GM18873 (cell line): Measurements from ENCODE around the gene TCF12.
"Not testable (repeated sequence)": the region's sequence is repeated elsewhere in the genome, so short reads cannot be mapped to it uniquely, and the experiment has no call there.

Source experiments
- ATAC-seq: cut with Tn5 transposase; IDR thresholded peaks from one replicate; pipeline ENCODE4 v1.9.1; 2021; ENCODE audit warnings: mild to moderate bottlenecking, moderate library complexity, moderate number of reproducible peaks; ENCODE audit not compliant: unreplicated experiment, low FRiP score

Gene TCF12

DNA sequence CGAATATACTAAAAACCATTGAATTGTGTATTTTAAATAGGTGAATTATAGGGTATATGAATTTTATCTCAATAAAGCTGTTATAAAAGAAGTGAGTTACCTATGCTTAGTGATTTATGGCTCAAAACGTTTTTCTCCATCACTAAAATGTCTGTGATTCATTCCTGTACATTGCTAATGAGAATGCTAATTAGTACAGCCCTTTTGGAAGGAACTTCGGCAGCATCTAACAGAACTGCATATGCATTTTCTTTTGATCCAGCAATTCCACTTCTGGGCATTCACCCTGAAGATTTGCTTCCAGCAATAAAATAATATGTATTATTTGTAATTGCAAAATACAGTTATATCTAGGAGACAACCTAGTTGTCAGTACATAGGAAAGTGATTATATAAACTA is 53.6 kb downstream of the TCF12 start:
- no peak for ATAC-seq

DNA sequence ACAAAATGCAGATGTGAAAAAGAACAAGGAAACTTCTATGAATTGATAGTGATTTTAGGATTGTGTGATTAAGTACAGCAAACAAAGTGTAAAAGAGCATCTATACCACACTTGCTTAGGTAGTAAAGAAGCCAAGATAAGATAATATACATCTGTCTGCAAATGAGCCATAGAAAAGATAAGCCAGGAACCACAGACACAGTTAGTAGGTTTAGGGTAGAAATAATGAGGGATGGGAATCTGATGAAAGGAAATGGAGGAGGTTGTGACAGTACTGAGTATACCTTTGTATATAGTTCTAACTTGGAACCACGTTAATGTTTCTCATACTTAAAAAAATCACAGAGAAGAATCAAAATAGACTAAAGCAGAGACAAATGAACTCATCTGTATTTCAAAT is 54.0 kb downstream of the TCF12 start:
- no peak for ATAC-seq

DNA sequence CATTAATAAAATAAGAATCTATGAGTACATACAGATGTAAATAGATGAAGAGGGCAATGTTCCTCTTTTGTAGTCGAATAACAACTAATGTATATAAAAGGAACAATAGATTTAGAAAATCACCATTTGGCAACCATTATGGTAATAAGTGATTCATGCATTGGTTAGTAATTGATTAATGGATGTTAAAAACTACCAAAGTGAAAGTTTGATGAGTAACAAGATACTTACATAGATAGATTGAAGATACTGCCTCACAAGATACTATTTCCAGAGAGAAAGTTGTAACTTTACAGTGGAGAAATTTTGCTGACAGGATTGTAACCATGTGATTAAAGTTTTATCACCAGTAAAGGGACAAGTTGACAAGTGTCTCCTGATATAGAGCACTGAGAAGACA is 55.0 kb downstream of the TCF12 start:
- ATAC-seq = no peak

DNA sequence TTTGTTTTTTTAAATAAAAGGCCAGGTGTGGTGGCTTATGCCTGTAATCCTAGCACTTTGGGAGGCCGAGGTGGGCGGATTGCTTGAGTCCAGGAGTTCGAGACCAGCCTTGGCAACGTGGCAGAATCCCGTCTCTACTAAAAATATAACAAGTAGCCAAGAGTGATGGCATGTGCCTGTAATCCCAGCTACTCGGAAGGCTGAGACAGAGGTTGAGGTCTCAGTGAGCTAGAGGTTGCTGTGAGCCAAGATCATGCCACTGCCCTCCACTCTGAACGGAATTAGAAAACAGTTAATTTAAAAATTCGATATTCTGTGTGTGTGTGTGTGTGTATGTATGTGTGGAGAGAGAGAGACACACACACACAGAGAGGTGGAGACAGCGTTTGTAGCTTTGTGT is 58.8 kb downstream of the TCF12 start:
- no peak for ATAC-seq

DNA sequence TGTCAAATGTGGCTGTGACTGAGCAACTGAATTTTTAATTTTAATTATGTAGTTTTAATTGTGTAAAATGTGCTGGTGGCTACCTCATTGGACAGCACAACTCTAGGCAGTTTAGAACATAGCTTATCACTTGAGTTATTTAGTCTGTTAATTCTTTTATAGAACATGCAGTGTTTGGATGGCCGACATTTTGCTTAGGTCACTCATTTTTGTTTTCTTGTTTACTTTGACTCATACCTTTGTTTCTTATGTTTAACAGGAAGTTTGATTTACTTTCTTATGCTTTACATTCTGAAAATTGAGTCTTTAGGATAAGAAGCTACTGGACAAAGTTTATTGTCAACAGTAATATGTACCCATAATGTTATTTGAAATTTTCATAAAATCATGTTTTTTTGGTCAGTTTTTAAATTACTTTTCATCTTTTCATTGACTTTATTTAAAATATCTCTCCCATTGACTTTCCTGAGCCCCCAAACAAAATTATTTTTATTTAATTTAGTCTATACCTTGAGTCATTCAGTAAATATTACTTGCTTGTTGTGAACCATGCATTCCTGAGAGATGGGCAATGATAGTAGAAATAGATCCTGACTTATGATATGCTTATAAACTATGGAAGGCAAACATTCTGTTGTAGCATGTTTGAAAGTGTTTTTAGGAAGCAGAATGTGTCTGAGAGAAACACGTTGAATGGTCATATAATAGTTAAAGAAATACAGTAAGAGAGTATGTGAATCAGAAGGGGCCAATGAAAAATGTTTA is 60.6 kb downstream of the TCF12 start:
- no peak for ATAC-seq

DNA sequence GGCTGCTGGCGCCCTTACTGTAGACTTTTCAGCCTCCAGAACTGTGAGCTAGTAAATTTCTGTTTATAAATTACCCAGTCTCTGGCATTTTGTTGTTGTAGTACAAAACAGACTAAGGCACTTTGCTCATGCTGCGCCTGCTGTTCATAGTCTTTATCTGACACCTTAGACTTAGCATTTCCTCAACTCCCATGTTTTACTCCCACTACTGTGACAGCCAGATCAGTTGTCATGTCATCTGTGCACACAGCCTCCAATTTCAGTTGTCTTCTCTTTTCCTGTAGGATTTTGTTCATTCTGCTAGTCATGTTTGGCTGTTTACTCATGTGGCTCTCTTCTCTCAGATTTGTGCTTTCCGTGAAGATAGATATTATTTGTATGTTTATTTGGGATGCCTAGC is 62.0 kb downstream of the TCF12 start:
- no peak for ATAC-seq

DNA sequence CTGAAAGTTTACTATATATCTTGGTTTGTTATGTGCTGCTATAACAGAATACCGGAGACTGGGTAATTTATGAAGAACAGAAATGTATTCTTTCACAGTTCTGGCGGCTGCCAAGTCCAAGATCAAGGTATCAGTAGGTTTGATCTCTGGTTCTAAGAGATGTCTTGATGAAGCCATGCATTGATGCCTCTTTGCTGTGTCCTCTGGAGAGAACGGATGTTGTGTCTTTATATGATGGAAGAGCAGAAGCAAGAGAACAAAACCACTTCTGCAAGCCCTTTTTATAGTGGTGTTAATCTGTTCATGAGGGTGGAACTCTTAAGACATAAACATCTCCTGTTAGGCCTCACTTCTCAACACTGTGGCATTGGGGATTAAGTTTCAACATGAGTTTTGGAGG is 62.7 kb downstream of the TCF12 start:
- ATAC-seq = no peak

DNA sequence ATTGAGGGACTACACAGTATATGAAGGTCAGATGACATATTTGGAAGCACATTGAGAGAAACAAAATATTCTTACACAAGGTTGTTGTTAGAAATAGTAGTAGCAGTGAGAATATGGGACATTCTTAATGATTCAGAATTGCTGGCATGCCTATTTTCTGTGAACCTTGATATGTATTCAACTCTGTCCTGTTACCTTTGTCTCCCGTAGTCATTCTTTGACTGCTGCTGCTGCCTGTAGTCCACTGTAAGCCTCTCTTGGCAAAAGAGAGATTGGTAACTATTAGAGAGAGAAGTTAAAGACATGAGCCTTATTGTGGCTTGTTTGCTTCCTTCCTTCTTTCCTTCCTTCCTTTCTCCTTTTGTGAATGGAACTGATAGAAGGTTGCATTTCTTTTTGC is 64.5 kb downstream of the TCF12 start:
- ATAC-seq = no peak

DNA sequence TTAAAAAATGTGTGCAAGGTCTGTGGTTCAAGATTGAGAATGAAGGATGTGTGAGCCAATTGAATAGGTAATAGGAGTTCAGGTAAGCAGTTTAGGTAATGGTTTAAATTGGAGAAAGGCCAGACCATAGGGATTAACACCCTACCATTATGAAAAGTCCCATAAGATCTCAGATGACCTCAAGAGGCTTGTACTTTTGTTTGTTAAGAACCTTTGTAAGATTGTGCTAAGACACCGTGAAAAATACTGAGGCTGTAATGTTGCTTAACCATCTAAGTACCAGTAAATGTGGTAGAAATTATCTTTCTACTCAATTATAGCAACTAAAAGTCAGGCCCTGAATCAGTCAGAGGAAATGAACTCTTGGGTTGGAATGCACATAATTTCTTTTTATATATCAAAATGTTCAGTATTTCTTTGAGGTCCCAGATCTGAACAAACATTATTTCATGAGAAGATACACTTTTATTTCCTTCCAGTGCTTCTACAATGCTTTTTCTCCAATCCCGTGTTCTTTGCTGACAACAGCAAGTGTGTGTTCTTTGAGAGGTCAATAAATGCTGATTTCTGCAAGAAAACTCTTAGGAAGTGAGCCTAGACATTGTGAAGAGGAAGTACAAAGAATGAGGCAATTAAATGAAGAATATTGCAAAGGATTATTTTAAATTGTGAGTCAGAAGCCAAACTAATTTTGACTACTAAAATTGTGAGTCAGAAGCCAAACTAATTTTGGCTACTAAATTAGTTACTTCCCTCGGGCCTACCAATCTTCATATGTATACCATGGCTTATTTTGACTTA is 66.4 kb downstream of the TCF12 start:
- no peak for ATAC-seq

DNA sequence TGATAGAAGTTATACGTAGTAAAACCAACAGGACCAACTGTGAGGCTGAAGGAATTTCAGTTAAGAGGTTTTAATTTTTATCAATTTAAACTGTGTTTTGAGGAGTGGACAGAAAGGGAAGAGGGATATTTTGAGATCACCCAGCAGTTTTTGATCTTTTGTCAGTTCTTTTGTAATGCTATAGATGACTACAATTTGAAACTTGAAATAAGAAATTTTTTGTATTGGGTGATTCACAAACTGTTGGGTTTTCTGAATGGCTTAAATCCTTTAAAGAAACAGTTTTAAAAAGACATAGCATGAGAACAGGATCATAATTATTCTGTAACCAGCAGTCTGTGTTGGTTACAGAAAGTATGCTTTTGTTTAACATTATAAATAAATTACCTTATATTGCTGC is 67.4 kb downstream of the TCF12 start:
- no peak for ATAC-seq

DNA sequence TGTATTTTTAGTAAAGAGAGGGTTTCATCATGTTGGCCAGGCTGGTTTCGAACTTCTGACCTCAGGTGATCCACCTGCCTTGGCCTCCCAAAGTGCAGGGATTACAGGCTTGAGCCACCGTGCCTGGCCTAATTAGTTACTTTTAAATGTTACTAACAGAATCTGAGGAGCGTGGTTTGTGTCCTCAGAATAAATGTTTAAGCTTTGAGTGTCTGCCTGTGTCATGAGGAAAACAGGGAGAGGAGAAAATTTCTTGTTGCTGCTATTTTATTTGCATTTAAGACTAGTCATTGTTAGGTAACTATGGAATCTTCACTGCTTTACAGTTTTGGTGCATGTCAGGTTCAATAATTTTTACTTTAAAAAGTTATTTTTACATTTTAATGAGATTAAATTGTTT is 68.8 kb downstream of the TCF12 start:
- no peak for ATAC-seq

DNA sequence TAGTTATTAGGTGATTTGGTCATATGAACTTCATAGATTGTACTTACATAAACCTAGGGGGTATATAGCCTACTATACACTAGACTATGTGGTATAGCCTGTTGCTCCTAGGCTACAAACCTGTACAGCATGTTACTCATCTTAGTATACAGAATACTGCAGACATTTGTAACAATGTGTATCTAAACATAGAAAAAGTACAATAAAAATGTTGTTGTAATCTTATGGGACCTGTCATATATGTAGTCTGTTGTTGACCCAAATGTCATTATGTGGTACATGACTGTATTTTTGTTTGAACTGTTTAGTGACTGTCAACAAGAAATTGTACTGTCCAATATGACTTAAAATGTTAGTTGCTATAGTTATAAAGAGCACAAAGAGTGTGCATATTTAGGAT is 69.8 kb downstream of the TCF12 start:
- no peak for ATAC-seq

DNA sequence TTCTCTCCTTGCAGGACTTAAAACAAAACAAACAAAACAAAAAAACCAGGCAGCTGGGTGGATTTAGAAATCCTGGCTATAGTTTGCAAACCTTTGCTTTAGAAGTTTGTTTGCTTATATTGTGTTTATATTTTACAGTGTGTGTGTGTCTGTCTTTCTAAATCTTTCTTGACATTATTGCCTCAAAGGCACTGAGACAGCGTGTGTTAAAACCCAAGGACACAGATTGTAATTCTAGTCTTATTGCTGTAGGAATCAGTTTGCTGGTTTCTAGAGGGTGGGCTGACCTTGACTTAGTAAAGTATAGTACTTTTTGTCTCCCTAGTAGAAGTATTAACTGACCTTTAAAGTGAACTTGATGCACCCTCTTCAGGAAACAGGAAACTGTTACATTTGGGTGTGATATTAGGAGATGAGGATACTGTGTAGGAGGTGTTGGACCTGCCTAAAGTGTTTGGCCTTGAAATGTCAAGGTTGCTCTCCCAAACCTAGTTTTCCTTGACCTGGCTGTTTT is 71.0 kb downstream of the TCF12 start:
- ATAC-seq = no peak

DNA sequence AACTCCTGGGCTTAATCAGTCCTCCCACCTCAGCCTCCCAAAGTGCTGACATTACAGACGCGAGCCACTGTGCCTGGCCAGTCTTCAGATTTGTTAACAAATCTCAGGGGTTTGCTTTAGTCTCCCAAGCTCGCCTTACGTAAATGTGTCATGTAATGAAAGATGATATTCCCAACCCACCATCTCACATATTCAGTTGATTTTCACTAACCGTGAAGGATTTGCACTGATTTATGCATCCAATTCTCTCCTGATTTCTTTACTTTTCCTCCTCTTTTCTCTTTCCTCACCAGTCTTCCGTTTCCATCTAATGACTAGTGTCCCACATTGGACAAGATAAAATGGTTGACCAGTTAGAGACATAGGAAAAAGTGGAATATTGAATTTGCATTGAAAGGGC is 72.6 kb downstream of the TCF12 start:
- no peak for ATAC-seq

DNA sequence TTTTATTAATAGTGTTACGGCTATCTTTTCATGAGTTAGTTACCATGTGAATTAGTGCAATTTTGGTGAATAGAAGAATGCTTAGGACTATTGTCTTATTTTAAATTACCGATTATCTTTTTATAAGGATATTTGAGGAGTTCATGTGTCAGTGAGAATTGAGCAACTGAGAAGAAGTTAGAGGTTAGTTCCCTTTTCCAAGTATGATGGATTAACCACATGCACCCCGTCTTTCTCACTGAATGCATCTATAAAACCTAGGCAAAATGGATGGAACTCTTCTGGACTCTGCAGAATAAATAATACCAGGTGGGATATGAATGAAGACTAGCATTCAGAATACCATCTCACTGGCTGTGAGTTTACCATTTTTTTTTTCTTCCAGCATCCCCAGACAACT is 74.3 kb downstream of the TCF12 start:
- ATAC-seq = no peak

DNA sequence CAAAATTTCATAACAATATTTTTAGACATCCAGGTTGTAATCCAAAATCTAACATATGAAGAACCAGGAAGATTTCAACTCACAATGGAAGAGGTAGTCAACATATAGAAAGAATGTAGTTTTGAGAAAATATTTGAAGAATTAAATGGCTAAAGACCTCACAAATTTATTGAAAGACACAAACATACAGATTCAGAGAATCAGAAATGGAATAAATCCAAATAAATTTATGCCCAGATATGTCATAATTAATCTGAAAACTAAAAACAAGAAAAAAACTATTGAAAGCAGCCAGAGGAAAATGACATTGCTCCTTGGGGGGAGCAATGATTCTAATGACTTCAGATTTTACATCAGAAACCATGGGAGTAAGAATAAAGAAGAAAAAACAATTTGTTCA is 75.8 kb downstream of the TCF12 start:
- ATAC-seq = no peak

DNA sequence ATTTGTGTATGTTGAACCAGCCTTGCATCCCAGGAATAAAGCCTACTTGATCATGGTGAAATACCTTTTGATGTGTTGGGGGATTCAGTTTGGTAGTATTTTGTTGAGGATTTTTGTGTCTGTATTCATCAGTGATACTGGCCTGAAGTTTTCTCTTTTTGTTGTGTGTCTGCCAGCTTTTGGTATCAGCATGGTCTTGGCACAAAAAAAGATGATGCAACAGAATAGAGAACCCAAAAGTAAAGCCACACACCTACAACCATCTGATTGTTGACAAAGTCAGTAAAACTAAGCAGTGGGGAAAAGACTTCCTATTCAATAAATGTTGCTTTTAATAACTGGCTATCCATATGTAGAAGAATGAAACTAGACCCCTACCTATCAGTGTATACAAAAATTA is 77.6 kb downstream of the TCF12 start:
- ATAC-seq = no peak

DNA sequence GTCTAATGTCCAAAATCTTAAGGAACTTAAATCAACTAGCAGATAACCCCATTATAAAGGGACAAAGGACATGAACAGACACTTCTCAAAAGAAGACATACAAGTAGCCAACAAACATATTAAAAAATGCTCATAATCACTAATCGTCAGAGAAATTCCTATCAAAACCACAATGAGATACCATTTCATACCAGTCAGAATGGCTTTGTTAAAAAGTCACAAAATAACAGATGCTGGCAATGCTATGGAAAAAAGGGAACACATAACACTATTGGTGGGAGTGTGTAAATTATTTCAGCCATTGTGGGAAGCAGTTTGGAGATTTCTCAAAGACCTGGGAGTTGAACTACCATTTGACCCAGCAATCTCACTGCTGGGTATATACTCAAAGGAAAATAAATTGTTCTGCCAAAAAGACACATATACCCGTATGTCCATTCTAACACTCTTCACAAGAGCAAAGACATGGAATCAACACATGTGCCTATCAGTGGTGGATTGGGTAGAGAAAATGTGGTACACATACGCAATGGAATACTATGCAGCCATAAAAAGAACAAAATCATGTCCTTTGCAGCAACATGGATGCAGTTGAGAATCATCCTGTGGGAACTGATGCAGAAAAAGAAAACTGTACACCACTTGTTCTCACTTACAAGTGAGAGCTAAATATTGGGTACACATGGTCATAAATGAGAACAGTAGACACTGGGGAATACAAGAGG is 78.5 kb downstream of the TCF12 start:
- no peak for ATAC-seq

DNA sequence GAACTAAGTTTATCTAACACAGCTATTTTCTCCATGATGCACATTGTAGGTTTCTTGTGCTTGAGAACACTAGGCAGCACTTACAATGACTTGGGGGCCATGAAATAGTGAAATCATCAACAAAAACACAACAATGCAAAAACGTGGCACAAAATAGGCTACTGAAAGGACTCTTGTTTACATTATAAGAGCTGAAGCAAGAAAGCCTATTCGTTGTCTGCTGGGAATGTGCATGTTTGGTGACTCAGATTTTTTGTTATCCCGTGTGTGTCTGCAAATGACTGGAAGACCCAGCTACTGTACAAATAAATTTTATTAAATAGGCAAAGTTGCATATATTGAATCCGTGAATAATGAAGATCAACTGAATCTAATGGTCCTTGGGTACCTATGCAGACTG is 85.0 kb downstream of the TCF12 start:
- ATAC-seq = no peak

DNA sequence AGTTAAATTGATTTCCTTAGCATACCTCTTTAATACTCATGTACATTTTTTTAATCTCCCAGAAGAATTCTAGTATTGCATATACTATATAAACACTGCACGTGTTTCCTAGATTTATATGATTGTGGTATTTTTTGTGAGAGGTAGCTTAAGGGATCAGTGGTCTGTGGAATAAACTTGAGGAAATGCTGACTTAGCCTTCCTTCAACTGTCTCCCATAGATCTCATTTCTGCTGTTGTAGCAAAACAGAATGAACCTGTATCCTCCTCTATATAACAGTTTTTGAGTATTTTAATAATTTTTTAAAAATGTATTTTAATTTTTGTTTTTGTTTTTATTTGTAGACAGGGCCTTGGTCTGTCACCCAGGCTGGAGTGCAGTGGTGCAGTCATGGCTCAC is 86.8 kb downstream of the TCF12 start:
- no peak for ATAC-seq

DNA sequence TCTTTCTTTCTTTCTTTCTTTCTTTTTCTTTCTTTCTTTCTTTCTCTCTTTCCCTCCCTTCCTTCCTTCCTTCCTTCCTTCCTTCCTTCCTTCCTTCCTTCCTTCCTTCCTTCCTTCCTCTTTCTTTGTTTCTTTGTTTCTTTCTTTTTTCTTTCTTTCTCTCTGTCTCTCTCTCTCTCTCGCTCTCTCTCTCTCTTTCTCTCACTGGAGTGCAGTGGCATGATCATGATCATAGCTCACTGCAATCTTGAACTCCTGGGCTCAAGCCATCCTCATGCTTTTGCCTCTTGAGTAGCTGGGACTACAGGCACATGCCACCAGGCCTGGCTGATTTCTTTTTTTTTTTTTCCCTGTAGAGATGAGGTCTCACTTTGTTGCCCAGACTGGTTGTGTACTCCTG is 89.4 kb downstream of the TCF12 start:
- not testable (repeated sequence) for ATAC-seq
